ENCODE results near the gene TTC23.
A peak's percentile ranks its signal among the peaks of the same experiment; 100 is the strongest.

The TTC23 gene

GRCh38 chr15:99124641-99125040 is 124.7 kb downstream of the TTC23 start:
- Histone ChIP-seq H3K9me3 (ENCODE audit: insufficient read depth, low read depth, low read length) (peaks cover 2% of the 10 kb centered on the region), H3K9ac (ENCODE audit: low read length) (no peak overlapping the region), H3K18ac (ENCODE audit: low read length) (peak overlapping the region; percentile 44), H2BK5ac (ENCODE audit: low read depth, low read length, poor library complexity) (peak overlapping the region; percentile 47), H3K4me1 (ENCODE audit: control insufficient read depth in 1 of 2, insufficient read depth in 2 of 2, low read length in 2 of 2) (peaks cover 42 to 50% of the 10 kb centered on the region in 2 experiments), H4K12ac (ENCODE audit: low read depth, low read length) (no peak overlapping the region), H4K8ac (ENCODE audit: low read depth, low read length) (peak overlapping the region; percentile 43), H2BK120ac (ENCODE audit: insufficient read depth, low read length, poor library complexity) (peak overlapping the region; percentile 92), H3K79me1 (ENCODE audit: low read length) (peaks cover 31% of the 10 kb centered on the region), H3K23ac (ENCODE audit: low read length) (no peak overlapping the region), H4K91ac (ENCODE audit: low read depth, low read length) (peak overlapping the region; percentile 89), H3K79me2 (ENCODE audit: control insufficient read depth, insufficient read depth, low read length, poor library complexity) (peaks cover 13% of the 10 kb centered on the region), H3K4me3 (ENCODE audit: low read depth, low read length) (no peak overlapping the region), H3K27me3 (ENCODE audit: insufficient read depth, low read length) (no peaks in the 10 kb centered on the region), H2BK12ac (ENCODE audit: low read length) (peak overlapping the region; percentile 93), H2AFZ (ENCODE audit: insufficient read depth, low read length, poor library complexity) (peak overlapping the region; percentile 4), H2AK5ac (ENCODE audit: low read length) (peak overlapping the region; percentile 61), H3K36me3 (ENCODE audit: control insufficient read depth in 1 of 2, insufficient read depth in 2 of 2, low read length in 2 of 2) (peaks cover 5 to 18% of the 10 kb centered on the region in 2 experiments), H3K4ac (ENCODE audit: low read depth, low read length) (peak overlapping the region; percentile 47), H3K14ac (ENCODE audit: low read length) (peak overlapping the region; percentile 73), H3K27ac (ENCODE audit: low read depth, low read length) (peak overlapping the region; percentile 89), H3K4me2 (ENCODE audit: low read length) (no peak overlapping the region)
- WGBS (ENCODE audit: extremely low coverage, insufficient coverage, insufficient read length), result no CpG with 5 or more reads among the region's 8 CpGs
- no peak for DNase-seq

GRCh38 chr15:99123713-99124451 is 125.5 kb downstream of the TTC23 start:
- H3K23ac ChIP-seq (ENCODE audit: low read length), result no peak overlapping the region
- no peak overlapping the region for H3K4me3 ChIP-seq (ENCODE audit: low read depth, low read length)
- H3K27me3 ChIP-seq (ENCODE audit: insufficient read depth, low read length), result no peaks in the 10 kb centered on the region
- peaks cover 13% of the 10 kb centered on the region for H3K79me2 ChIP-seq (ENCODE audit: control insufficient read depth, insufficient read depth, low read length, poor library complexity)
- peaks cover 42 to 50% of the 10 kb centered on the region in 2 experiments for H3K4me1 ChIP-seq (ENCODE audit: control insufficient read depth in 1 of 2, insufficient read depth in 2 of 2, low read length in 2 of 2)
- H3K9ac ChIP-seq (ENCODE audit: low read length), result no peak overlapping the region
- H3K9me3 ChIP-seq (ENCODE audit: insufficient read depth, low read depth, low read length), result peaks cover 2% of the 10 kb centered on the region
- peak overlapping the region; percentile 96 for H4K91ac ChIP-seq (ENCODE audit: low read depth, low read length)
- H3K4me2 ChIP-seq (ENCODE audit: low read length), result peak overlapping the region; percentile 45
- peak overlapping the region; percentile 92 for H3K18ac ChIP-seq (ENCODE audit: low read length)
- peak overlapping the region; percentile 78 for H4K8ac ChIP-seq (ENCODE audit: low read depth, low read length)
- no peak overlapping the region for H3K4ac ChIP-seq (ENCODE audit: low read depth, low read length)
- no CpG with 5 or more reads among the region's 20 CpGs for WGBS (ENCODE audit: extremely low coverage, insufficient coverage, insufficient read length)
- peak overlapping the region; percentile 2 for H2AK5ac ChIP-seq (ENCODE audit: low read length)
- H3K27ac ChIP-seq (ENCODE audit: low read depth, low read length), result peak overlapping the region; percentile 99
- H3K79me1 ChIP-seq (ENCODE audit: low read length), result peaks cover 31% of the 10 kb centered on the region
- H2BK5ac ChIP-seq (ENCODE audit: low read depth, low read length, poor library complexity), result peak overlapping the region; percentile 96
- H3K36me3 ChIP-seq (ENCODE audit: control insufficient read depth in 1 of 2, insufficient read depth in 2 of 2, low read length in 2 of 2), result peaks cover 7 to 18% of the 10 kb centered on the region in 2 experiments
- H4K12ac ChIP-seq (ENCODE audit: low read depth, low read length), result no peak overlapping the region
- peak; percentile 25 to 56 for DNase-seq
- H3K14ac ChIP-seq (ENCODE audit: low read length), result peak overlapping the region; percentile 96
- no peak overlapping the region for H2AFZ ChIP-seq (ENCODE audit: insufficient read depth, low read length, poor library complexity)
- peak overlapping the region; percentile 53 for H2BK12ac ChIP-seq (ENCODE audit: low read length)
- peak overlapping the region; percentile 92 for H2BK120ac ChIP-seq (ENCODE audit: insufficient read depth, low read length, poor library complexity)

- H4K8ac ChIP-seq (ENCODE audit: low read depth, low read length), result peak overlapping the region; percentile 78
- H3K4me1 ChIP-seq (ENCODE audit: control insufficient read depth in 1 of 2, insufficient read depth in 2 of 2, low read length in 2 of 2), result peaks cover 42 to 49% of the 10 kb centered on the region in 2 experiments
- no CpG with 5 or more reads among the region's 22 CpGs for WGBS (ENCODE audit: extremely low coverage, insufficient coverage, insufficient read length)
- no peaks in the 10 kb centered on the region for H3K27me3 ChIP-seq (ENCODE audit: insufficient read depth, low read length)
- peaks cover 7 to 19% of the 10 kb centered on the region in 2 experiments for H3K36me3 ChIP-seq (ENCODE audit: control insufficient read depth in 1 of 2, insufficient read depth in 2 of 2, low read length in 2 of 2)
- peak overlapping the region; percentile 96 for H4K91ac ChIP-seq (ENCODE audit: low read depth, low read length)
- peaks cover 29% of the 10 kb centered on the region for H3K79me1 ChIP-seq (ENCODE audit: low read length)
- peak overlapping the region; percentile 95 for H2BK12ac ChIP-seq (ENCODE audit: low read length)
- H3K4ac ChIP-seq (ENCODE audit: low read depth, low read length), result peak overlapping the region; percentile 18
- H3K18ac ChIP-seq (ENCODE audit: low read length), result peak overlapping the region; percentile 92
- H3K79me2 ChIP-seq (ENCODE audit: control insufficient read depth, insufficient read depth, low read length, poor library complexity), result peaks cover 13% of the 10 kb centered on the region
- peak overlapping the region; percentile 24 for H3K9ac ChIP-seq (ENCODE audit: low read length)
- H3K4me3 ChIP-seq (ENCODE audit: low read depth, low read length), result no peak overlapping the region
- H2BK120ac ChIP-seq (ENCODE audit: insufficient read depth, low read length, poor library complexity), result peak overlapping the region; percentile 87
- peak overlapping the region; percentile 45 for H3K4me2 ChIP-seq (ENCODE audit: low read length)
- no peak for DNase-seq
- peak overlapping the region; percentile 96 for H2BK5ac ChIP-seq (ENCODE audit: low read depth, low read length, poor library complexity)
- peak overlapping the region; percentile 61 for H2AFZ ChIP-seq (ENCODE audit: insufficient read depth, low read length, poor library complexity)
- H3K14ac ChIP-seq (ENCODE audit: low read length), result peak overlapping the region; percentile 96
- H3K27ac ChIP-seq (ENCODE audit: low read depth, low read length), result peak overlapping the region; percentile 99
- H3K9me3 ChIP-seq (ENCODE audit: insufficient read depth, low read depth, low read length), result peaks cover 2% of the 10 kb centered on the region
- peak overlapping the region; percentile 75 for H4K12ac ChIP-seq (ENCODE audit: low read depth, low read length)
- no peak overlapping the region for H3K23ac ChIP-seq (ENCODE audit: low read length)
- peak overlapping the region; percentile 60 for H2AK5ac ChIP-seq (ENCODE audit: low read length)
Observed at GRCh38 chr15:99122831-99123712, 126.3 kb downstream of the TTC23 start.

GRCh38 chr15:99121691-99122410 is 127.5 kb downstream of the TTC23 start:
- Histone ChIP-seq H3K9ac (ENCODE audit: low read length) (no peak overlapping the region), H4K8ac (ENCODE audit: low read depth, low read length) (no peak overlapping the region), H3K79me2 (ENCODE audit: control insufficient read depth, insufficient read depth, low read length, poor library complexity) (peaks cover 13% of the 10 kb centered on the region), H3K4ac (ENCODE audit: low read depth, low read length) (no peak overlapping the region), H3K23ac (ENCODE audit: low read length) (no peak overlapping the region), H2AK5ac (ENCODE audit: low read length) (no peak overlapping the region), H3K18ac (ENCODE audit: low read length) (no peak overlapping the region), H2AFZ (ENCODE audit: insufficient read depth, low read length, poor library complexity) (no peak overlapping the region), H3K4me3 (ENCODE audit: low read depth, low read length) (no peak overlapping the region), H3K27me3 (ENCODE audit: insufficient read depth, low read length) (no peaks in the 10 kb centered on the region), H4K91ac (ENCODE audit: low read depth, low read length) (no peak overlapping the region), H3K79me1 (ENCODE audit: low read length) (peaks cover 29% of the 10 kb centered on the region), H2BK120ac (ENCODE audit: insufficient read depth, low read length, poor library complexity) (no peak overlapping the region), H3K36me3 (ENCODE audit: control insufficient read depth in 1 of 2, insufficient read depth in 2 of 2, low read length in 2 of 2) (peaks cover 7 to 24% of the 10 kb centered on the region in 2 experiments), H3K4me2 (ENCODE audit: low read length) (no peak overlapping the region), H3K14ac (ENCODE audit: low read length) (no peak overlapping the region), H2BK12ac (ENCODE audit: low read length) (no peak overlapping the region), H4K12ac (ENCODE audit: low read depth, low read length) (no peak overlapping the region), H3K9me3 (ENCODE audit: insufficient read depth, low read depth, low read length) (peaks cover 2% of the 10 kb centered on the region), H3K27ac (ENCODE audit: low read depth, low read length) (no peak overlapping the region), H3K4me1 (ENCODE audit: control insufficient read depth in 1 of 2, insufficient read depth in 2 of 2, low read length in 2 of 2) (peaks cover 39 to 46% of the 10 kb centered on the region in 2 experiments), H2BK5ac (ENCODE audit: low read depth, low read length, poor library complexity) (no peak overlapping the region)
- no peak for DNase-seq
- no CpG with 5 or more reads among the region's 8 CpGs for WGBS (ENCODE audit: extremely low coverage, insufficient coverage, insufficient read length)
